ENCODE measurements around the gene FANCE.

DNA sequence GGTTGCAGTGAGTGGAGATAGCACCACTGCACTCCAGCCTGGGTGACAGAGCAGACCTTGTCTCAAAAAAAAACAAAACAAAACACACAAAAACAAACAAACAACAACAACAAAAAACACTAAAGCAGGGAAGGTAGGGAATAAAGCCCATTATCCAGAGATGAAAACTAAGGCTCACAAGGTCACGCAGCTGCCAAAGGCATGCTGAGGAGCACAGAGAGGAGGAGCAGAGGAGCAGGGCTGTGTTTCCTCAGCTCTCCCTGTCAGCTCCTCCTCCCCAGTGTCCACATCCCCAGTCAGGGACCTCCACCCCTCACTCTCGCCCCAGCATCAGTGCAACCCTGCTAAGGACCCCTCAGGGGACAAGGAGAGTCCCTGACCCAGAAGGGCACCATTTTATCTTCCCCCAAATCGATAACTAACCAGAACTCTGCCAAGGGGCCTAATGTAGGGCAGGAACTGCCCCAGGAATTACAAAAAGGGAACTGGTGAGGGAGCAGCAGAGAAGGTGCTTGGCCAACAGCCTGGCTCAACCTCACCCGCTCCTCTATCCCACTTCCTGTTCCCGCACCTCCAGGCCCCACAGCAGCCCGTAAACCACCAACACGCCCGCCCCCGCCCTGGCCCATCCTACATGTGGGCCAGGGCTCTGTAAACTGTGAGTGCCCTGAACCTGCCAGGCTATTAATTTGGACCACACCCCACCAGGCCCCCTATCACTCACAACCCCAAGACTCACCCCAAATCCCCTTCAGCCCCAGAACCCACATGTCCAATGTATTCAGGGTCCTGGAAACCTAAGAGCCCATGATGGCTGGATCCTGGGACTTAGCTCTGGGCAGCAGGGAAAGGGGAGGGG, 35.7 kb downstream of the FANCE start:
- TF ChIP-seq, protein P1, sequence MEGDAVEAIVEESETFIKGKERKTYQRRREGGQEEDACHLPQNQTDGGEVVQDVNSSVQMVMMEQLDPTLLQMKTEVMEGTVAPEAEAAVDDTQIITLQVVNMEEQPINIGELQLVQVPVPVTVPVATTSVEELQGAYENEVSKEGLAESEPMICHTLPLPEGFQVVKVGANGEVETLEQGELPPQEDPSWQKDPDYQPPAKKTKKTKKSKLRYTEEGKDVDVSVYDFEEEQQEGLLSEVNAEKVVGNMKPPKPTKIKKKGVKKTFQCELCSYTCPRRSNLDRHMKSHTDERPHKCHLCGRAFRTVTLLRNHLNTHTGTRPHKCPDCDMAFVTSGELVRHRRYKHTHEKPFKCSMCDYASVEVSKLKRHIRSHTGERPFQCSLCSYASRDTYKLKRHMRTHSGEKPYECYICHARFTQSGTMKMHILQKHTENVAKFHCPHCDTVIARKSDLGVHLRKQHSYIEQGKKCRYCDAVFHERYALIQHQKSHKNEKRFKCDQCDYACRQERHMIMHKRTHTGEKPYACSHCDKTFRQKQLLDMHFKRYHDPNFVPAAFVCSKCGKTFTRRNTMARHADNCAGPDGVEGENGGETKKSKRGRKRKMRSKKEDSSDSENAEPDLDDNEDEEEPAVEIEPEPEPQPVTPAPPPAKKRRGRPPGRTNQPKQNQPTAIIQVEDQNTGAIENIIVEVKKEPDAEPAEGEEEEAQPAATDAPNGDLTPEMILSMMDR (IDR thresholded peaks at IDR 0.05): no peak
- no peak for TF ChIP-seq POLR2A (IDR thresholded peaks at IDR 0.05)
